GM19397 (cell line): ENCODE data around the gene RPS6KB2.
A peak's percentile ranks its signal among the peaks of the same experiment; 100 is the strongest.
"Not testable (repeated sequence)": the region's sequence is repeated elsewhere in the genome, so short reads cannot be mapped to it uniquely, and the experiment has no call there.

ENCODE experiments used
- ATAC-seq: cut with Tn5 transposase; IDR thresholded peaks from one replicate; pipeline ENCODE4 v1.9.1; 2021; ENCODE audit warnings: mild to moderate bottlenecking, moderate library complexity; ENCODE audit not compliant: unreplicated experiment

RPS6KB2 gene

GRCh38 chr11:67465189-67465510 lies 36.9 kb downstream of the RPS6KB2 start:
- ATAC-seq: no peak

- not testable (repeated sequence) for ATAC-seq
Measured at GRCh38 chr11:67465530-67465929, 37.2 kb downstream of the RPS6KB2 start.

GRCh38 chr11:67466367-67466766 lies 38.1 kb downstream of the RPS6KB2 start:
- no peak for ATAC-seq

- no peak for ATAC-seq
Measured at GRCh38 chr11:67466962-67467771, 38.9 kb downstream of the RPS6KB2 start.

GRCh38 chr11:67468056-67468455 lies 39.8 kb downstream of the RPS6KB2 start:
- ATAC-seq: no peak

GRCh38 chr11:67468456-67468758 lies 40.1 kb downstream of the RPS6KB2 start:
- ATAC-seq: no peak

- peak; percentile 74 for ATAC-seq
Measured at GRCh38 chr11:67468759-67469507, 40.6 kb downstream of the RPS6KB2 start, which contains the start of gene TMEM134. TMEM134 (minus strand) TSS chr11:67469251; CDS start chr11:67469192, 59 bp downstream.

GRCh38 chr11:67469508-67469811 lies 41.2 kb downstream of the RPS6KB2 start:
- no peak for ATAC-seq

- ATAC-seq: no peak
Measured at GRCh38 chr11:67470337-67471002, 42.2 kb downstream of the RPS6KB2 start.

- ATAC-seq: no peak
Measured at GRCh38 chr11:67472882-67473281, 44.6 kb downstream of the RPS6KB2 start.

GRCh38 chr11:67476692-67477091 lies 48.4 kb downstream of the RPS6KB2 start:
- ATAC-seq: not testable (repeated sequence)

- ATAC-seq: not testable (repeated sequence)
Measured at GRCh38 chr11:67477344-67478050, 49.2 kb downstream of the RPS6KB2 start.

GRCh38 chr11:67482275-67482826 lies 54.1 kb downstream of the RPS6KB2 start:
- ATAC-seq: no peak

- peak; percentile 70 for ATAC-seq
Measured at GRCh38 chr11:67482827-67483798, 54.8 kb downstream of the RPS6KB2 start, which contains the start of gene AIP. AIP (plus strand) TSS chr11:67483026; CDS start chr11:67483159, 133 bp downstream.

GRCh38 chr11:67483831-67484665 lies 55.8 kb downstream of the RPS6KB2 start:
- ATAC-seq: no peak

- no peak for ATAC-seq
Measured at GRCh38 chr11:67484847-67485311, 56.6 kb downstream of the RPS6KB2 start.
